NCI-H2227 treated with DMSO at 0.1 percent for 48 hours (cell line): Measurements from ENCODE around the gene CSF3R.
"Not testable (repeated sequence)": the region's sequence is repeated elsewhere in the genome, so short reads cannot be mapped to it uniquely, and the experiment has no call there.

ENCODE experiments used
- DNase-seq: peaks from one replicate; lab custom pipeline; 2025; lab: John Stamatoyannopoulos, UW

Gene CSF3R

DNA sequence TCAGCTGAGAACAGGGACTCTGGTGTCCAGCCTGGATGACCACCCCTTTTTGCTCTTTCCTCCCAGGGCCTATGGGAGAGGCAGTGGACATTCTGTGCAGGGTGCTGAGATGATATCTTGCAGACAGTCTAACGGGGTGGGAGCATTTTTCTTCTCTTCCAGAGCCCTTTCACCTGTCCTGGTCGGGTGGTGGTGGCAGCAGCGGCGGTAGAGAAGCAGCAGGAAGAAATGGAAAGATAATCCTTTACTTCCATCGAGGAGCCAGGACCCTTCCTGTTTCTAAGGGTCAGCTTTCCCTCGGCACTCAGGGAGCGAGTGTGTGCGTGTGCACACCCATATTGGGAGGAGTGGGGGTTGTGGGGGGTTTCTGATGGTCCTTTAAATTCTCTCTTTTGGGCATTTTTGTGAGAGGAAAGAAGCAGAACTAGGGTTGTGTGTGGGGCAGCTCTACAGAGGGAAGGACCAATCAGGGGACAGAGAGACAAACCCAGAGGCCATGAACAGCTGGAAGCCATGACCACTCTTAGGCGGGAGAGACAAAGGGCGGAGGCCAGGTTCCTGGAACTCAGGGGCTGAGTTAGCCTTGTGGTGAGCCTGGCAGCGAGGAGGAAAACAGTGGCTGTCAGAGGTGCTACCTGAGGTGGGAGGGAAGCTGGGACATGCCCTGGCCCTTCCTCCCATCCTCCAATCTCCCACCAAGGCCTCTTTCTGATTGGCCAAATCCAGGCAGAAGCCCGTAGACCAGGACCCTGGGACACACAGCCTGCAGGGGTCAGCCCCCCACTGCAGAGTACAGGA is 31.2 kb upstream of the CSF3R start:
- no peak for DNase-seq

DNA sequence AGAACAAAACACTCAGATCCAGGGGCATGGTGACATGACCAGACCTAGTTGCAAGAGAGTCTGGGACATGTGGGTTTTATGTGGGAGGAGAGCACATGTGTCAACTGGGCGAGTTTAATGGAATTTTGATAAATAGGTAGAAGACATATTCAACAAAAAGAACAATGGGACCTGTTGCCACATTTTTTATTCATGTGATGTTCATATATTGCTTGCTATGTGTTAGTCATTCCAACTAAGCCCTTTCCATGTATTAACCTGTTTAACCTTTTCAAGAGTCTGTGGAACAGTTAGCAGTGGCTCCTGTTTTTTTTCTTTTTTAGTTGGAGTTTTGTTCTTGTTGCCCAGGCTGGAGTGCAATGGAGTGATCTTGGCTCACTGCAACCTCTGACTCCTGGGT is 30.1 kb upstream of the CSF3R start:
- DNase-seq: no peak

DNA sequence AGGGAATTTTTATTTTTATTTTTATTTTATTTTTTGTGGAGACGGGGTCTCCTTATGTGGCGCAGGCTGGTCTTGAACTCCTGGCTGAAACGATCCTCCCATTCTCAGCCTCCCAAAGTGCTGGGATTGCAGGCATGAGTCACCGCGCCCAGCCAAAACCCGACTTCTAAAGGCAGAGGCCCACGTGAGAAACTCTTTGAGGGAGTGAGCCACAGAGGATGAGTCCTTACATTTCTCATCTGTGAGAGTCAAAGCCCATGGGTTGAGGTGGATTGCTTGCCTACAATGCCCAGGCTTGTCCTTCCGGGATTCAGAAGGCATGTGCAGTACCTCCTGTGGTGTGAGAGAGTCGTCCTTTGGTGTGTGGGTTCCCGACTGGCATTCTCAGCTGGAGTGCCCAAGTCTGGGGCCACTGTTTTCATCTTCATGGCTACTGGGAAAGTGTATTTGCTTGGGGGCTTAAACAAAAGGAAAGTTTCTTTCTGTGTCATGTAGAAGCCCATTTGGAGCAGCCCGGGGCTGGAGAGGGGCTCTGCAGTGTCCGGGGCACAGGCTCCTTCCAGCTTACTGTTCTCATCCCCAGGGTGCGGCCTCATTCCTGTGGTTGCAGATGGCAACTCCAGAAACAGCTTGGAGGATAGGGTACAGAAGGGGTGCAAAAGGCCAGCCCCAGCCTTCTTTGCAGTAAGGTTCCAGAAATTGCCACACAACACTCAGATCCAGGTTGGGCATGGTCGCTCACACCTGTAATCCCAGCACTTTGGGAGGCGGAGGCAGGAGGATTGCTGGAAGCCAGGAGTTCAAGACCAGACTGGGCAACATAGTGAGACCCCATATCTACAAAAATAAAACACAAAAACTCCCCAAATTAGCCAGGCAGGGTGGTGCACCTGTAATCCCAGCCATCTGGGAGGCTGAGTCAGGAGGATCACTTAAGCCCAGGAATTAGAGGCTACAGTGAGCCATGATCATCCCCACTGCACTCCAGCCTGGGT is 29.4 kb upstream of the CSF3R start:
- no peak for DNase-seq

DNA sequence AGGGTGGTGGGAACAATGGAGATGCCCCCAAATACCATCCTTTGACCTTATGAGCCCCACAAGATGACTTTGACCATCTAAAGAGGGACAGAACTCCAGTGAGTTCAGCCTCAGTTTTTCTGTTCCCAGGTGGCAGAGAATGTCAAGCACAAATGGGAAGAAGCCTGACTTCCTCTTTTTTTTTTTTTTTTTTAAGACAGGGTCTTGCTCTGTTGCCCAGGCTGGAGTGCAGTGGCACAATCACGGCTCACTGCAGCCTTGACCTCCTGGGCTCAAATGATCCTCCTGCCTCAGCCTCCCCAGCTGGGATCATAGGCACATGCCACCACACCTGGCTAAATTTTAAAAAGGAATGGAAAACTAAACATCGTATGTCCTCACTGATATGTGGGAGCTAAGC is 28.5 kb upstream of the CSF3R start:
- not testable (repeated sequence) for DNase-seq

DNA sequence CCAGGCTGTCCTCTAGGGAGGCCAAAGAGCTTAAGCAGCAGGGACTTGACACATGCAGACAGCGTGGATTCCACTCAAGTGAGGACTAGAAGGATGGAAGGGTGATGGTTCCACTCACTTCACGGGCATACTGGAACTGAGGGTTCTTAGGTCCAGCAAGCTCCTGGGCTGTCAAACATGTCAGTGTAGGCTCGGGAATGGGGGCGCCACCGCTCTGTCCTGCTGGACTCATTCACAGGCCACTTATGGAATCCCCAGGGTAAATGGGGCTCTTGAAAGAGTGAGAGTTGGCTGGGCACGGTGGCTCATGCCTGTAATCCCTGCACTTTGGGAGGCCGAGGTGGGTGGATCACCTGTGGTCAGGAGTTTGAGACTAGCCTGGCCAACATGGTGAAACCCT is 27.7 kb upstream of the CSF3R start:
- no peak for DNase-seq

DNA sequence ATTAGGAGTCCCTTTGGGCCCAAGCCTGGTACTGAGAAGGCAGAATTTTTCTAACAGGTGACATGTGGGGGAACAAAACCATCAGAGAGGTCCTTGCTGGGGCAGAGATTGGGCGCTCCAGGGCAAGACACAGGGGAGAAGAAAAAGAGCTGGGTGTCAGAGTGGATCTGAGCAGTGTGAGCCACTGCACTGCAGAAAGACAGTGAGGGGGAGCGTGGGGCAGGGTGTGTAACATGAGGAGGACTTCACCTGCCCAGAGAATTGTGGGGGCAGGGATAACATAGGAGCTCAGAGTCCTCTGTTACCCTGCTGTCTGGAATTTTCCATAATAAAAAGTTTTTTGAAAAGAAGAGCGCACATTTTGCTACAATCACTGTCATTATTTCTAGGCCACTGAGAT is 25.5 kb upstream of the CSF3R start:
- no peak for DNase-seq

DNA sequence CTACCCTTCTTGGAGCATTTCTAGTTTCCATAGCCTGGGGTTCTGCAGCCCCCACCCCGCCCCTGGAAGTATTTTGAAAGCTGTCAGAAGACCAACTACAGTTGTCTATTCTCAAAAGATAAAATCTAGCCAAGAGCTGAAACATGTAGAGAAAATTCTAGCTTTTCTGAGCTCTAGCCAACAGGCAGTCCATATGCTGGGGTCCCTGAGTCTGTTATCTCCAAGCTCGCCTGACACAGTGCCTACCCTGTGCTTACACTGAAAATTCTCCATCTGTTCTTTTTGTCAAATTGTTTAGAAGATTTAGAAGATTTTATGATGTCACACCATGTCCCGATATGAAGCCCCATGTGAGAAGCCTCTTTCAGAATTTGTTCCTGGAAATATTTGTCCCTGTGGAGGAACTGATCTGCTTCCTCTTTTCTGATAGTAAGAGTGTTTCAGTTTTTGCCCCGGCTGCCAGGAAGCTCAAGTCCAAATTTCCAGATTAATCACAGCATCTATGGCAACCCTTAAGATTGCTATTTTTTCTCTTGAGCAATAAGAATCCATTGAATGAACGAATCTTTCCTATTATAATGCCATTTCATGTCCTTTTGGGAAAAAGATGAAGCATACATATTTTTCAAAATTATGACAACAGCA is 23.7 kb upstream of the CSF3R start:
- no peak for DNase-seq

DNA sequence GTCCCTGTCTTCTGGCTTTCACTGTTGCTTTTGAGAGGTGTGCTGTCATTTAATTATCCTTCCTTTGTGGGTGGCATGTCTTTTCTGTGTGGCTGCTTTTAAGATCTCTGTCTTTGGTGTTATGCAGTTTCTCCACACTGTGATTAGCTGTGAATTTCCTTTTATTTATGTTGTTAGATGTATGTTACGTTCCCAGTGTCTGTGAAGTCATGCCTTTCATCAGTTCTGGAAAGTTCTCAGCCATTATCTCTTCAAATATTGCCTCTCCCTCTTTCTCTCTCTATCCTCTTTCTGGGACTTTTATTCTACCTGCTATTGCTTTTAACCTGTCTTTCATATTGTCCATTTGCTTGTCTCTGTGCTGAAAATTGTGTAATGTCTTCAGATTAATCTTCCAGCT is 21.0 kb upstream of the CSF3R start:
- DNase-seq: no peak

DNA sequence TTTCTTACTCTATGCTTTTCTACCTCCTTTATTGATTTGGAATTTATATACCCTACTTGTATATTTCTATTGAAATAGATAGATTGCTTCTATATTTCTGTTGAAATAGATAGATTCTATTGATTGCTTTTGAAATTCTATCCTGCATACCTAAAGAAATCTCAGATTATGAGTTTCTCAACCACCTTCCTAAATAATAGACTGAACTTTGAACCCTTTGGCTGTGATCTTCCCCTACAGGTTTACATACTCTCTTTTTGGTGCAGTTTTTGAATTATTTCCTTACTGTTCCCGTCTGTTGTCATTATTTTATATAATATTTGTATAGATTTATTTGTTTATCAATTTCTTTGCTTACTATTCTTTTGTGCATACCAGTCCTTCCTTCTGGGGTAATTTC is 20.4 kb upstream of the CSF3R start:
- no peak for DNase-seq

DNA sequence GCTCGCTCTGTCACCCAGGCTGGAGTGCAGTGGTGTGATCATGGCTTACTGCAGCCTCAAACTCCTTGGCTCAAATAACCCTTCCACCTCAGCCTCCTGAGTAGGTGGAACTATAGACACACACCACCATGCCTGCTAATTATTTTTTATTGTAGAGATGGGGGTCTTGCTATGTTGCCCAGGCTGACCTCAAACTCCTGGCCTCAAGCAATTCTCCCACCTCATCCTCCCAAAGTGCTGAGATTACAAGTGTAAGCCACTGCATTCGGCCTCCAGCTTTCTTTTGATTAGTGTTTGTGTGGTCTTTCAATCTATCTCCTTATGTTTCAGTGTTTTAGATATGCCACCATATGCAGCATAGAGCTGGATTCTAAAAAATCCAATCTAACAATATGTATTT is 19.9 kb upstream of the CSF3R start:
- no peak for DNase-seq

DNA sequence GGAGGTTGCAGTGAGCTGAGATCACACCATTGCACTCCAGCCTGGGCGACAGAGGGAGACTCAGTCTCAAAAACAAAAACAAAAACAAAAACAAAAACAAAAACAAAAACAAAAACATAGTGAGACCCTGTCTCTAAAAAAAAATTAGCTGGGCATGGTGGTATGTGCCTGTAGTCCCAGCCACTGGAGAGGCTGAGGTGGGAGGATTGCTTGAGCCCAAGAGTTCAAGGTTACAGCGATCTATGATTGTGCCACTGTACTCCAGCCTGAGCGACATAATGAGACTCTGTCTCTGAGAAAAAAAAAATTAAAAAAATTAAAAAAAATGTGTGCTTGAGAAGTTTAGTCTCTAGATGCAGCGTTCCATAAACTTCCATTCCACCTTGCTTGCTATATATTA is 19.2 kb upstream of the CSF3R start:
- DNase-seq: not testable (repeated sequence)

DNA sequence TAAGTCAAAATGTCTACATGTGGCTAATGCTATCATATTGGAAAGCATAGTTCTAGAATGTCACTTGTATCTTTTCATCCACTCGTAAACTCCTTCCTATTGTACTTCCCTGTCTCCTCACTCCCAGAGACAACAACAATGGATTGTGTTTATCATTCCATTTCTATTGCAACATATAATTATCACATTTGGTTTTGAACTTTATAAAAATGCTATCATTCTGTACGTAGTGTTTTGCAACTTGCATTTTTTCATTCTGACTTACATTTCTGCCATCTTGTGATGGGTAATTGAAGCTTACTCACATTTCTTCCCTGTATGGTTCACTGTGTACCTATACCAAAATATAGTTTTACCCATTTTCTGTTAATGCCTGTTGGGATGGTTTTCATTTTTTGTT is 14.5 kb upstream of the CSF3R start:
- no peak for DNase-seq

DNA sequence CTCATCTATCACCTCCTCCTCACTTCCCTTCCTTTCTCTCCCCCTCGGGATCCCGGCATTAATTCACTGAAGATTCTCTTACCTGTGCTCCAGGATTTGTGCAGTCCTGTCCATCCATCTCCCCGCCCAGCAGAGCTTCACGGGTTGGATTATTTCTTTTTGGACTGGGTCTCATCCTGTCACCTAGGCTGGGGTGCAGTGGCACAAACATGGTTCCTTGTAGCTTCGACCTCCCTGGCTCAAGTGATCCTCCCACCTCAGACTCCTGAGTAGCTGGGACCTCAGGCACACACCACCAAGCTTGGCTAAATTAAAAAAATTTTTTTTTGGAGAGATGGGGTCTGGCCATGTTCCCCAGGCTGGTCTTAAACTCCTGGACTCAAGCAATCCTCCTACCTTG is 12.3 kb upstream of the CSF3R start:
- DNase-seq: no peak

DNA sequence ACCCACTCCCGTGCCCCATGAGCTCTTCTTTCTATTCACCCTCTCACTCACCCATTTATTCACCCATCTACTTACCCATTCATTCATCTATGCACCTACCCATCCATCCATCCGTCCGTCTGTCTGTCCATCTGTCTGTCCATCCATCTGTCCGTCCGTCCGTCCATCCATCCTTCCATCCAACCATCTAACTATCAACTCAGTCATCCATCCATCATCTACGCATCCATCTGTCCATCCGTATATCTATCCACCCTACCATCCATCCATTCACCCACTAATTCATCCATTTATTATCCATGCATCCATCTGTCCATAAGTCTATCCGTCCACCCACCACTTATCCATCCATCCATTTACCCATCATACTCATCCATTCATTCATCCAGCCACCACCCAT is 10.8 kb upstream of the CSF3R start:
- DNase-seq: no peak

DNA sequence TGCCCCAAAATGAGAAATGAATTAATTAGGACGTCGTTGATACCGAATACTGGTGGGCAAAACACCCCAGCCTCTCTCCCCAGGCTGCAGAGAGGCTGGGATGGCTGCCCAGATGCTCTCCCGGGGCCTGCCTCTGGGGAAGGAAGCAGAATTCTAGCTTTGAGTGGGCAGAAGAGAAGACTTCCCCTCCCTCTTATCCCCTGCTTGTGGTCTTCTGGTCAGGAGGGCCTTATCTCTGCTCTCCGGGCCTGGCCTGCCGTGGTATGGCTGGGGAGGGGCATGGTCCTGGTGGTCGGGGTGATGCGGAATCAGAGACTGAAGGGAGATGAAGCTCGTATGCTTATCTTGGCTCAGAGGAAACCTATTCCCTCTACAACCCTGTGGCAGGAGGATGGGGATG is 9.8 kb upstream of the CSF3R start:
- no peak for DNase-seq

DNA sequence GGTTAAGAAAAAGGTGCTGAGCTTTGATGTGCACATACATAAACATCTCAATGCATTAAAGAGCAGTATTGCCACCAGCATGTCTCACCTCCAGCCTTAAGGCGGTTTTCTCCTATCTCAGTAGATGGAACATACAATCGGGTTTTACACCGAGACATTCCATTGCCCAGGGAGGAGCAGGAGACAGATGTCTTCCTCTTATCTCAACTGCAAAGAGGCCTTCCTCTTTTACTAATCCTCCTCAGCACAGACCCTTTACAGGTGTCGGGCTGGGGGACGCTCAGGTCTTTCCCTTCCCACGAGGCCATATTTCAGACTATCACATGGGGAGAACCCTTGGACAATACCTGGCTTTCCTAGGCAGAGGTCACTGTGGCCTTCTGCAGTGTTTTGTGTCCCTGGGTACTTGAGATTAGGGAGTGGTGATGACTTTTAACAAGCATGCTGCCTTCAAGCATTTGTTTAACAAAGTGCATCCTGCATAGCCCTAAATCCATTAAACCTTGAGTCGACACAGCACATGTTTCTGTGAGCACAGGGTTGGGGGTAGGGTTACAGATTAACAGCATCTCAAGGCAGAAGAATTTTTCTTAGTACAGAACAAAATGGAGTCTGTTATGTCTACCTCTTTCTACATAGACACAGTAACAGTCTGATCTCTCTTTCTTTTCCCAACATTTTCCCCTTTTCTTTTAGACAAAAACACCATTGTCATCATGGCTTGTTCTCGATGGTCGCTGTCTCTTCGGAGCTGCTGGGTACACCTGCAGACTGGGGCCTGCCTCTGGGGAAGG is 6.7 kb upstream of the CSF3R start:
- DNase-seq: not testable (repeated sequence)

DNA sequence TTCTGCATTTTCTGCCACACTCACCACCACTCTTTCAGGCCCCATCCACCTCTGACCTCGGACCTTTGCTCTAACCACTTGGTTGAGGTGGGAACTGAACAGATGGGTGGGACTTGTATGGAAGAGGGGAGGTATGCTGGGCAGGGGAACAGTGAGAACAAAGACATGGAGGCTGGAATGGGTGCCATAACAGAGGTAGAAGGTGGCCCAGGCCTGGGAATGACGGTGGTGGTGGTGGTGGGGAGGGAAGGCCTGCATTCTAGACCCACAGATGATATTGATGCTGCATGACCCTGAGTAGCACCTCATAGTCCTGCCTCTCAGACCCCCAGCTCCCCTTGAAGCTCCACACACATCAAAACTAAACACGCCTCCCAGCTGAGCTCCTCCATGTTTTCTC is 5.2 kb upstream of the CSF3R start:
- DNase-seq: no peak

DNA sequence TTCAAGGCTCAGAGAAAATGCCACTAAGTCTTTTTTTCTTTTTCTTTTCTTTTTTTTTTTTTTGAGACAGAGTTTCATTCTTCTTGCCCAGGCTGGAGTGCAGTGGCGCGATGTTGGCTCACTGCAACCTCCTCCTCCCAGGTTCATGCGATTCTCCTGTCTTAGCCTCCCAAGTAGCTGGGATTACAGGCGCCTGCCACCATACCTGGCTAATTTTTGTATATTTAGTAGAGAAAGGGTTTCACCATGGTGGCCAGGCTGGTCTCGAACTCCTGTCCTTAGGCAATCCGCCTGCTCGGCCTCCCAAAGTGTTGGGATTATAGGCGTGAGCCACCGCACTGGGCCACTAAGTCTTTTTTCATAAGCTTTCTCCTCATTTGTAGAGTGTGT is 4.6 kb upstream of the CSF3R start:
- DNase-seq: not testable (repeated sequence)

DNA sequence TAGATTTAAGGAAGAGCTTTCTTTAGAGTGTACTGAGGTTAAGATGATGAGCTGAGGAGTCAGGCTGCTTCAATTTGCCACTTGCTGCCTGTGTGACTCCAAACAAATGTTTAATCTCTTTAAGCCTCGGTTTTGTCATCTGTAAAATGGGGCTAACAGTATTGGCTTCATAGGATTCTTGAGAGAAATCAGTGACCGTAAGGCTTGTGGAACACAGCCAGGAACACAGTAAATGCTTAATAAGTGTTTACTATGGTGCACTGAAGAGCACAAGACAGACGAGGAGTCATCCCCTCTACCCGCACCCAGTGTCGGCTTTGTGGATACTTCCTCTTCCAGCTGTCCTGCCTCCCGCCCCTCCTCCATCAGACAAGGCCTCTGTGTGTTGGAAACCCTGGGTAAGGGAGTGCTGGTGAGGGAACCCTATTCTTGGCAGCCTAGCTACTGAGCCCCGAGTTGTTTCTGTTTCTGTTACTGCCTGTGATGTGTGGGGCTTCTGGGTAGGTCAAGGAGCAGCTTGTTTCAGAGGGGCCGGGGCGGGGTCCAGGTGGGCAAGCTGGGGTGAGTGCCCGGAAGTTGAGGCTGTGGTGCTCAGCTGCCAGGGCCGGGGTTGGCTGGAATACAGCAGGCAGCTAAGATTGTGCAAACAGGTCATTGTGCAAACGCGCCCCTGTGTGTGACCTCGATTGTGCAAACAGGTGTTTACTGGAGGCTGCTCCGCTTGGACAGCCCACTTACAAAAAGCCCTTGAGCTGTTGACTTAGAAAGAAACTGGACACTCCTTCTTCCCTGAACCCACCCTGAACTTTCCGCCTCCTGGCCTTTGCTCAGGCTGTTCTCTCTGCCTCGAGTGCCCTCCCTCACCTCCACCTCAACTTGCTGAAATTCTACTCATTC is 4.0 kb upstream of the CSF3R start:
- peak; percentile 10 for DNase-seq

DNA sequence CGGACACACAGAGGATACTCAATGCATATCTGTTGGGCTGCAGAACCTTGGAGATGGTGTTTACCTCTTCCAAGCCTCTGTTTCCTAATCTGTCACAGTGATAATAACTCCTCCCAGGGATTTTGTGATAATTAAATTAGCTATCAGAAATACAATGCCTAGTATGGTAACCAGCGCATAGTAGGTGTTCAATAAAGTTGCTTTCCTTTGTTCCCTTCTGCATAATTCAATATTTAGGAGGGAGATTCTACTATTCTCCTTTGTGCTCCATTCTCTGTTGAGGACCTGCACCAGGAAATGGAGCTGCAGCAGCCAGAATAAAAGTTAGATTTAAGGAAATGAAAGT is 3.4 kb upstream of the CSF3R start:
- no peak for DNase-seq

DNA sequence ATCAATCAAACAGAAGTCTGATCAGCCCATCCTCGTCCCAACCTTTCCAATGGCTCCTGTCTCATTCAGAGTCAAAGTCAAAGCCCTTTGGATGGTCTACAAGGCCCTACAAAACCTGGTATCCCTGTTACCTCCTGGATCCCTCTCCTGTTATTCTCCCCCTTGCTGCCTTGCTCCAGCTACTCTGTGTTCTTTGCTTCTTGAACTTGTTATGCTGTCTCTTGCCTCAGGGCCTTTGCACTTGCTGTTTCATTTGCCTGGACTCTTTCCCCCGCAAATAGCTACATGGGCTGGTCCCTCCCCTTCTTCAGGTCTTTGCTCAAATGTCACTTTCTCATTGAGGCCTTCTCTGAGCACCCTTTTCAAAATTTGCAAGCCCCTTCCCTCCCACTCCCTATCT is 1.4 kb upstream of the CSF3R start:
- no peak for DNase-seq
